Suprapubic skin (tissue), 4 donors: ENCODE results near the gene MCL1. TPM values are rescaled to one million over a fixed set of nuclear protein-coding genes. Genes with fewer than 3 reads are reported as not detected.

ENCODE experiments used
- DNase-seq, 2 donors: peaks; one replicate each; pipeline ENCODE4 v3.0.0-alpha.2; 2019; ENCODE audit warnings: low spot score in 2 of 2
- H3K27ac ChIP-seq: fragments of 200-600 bp; sonication (generic); one replicate; pipeline ENCODE4 v1.5.1; 2019
- H3K27me3 ChIP-seq: fragments of 200-600 bp; sonication (generic); one replicate; pipeline ENCODE4 v1.5.1; 2019
- H3K36me3 ChIP-seq: fragments of 200-600 bp; sonication (generic); one replicate; pipeline ENCODE4 v1.5.1; 2019
- H3K4me1 ChIP-seq: fragments of 200-600 bp; sonication (generic); one replicate; pipeline ENCODE4 v1.5.1; 2019
- H3K4me3 ChIP-seq: fragments of 200-600 bp; sonication (generic); one replicate; pipeline ENCODE4 v1.5.1; 2019; ENCODE audit warnings: mild to moderate bottlenecking
- H3K9me3 ChIP-seq: fragments of 200-600 bp; sonication (generic); one replicate; pipeline ENCODE4 v1.5.1; 2019
- EP300 ChIP-seq: sonication (generic); formaldehyde crosslinking; IDR thresholded peaks from one replicate; pipeline ENCODE4 v1.6.1; 2017; ENCODE audit warnings: antibody characterized with exemption
- POLR2A ChIP-seq, 2 donors: fragments of 450-650 bp; IDR thresholded peaks; one replicate each; pipeline ENCODE4 v1.6.1; 2017; ENCODE audit warnings: antibody characterized with exemption in 2 of 2, mild to moderate bottlenecking in 2 of 2, moderate library complexity in 2 of 2
- POLR2AphosphoS5 ChIP-seq, 3 donors: sonication (generic); formaldehyde crosslinking; IDR thresholded peaks; one replicate each; pipeline ENCODE4 v1.6.1; 2017; ENCODE audit warnings: antibody characterized with exemption in 3 of 3
- WGBS: methylation state at CpG from one replicate; pipeline ENCODE4 v1.1.5; 2018; 5-methylcytosine and 5-hydroxymethylcytosine counted together
- total RNA-seq, 4 donors: library from RNA; depleted of rRNA; stranded (reverse); fragments of >200 nt; gene quantifications; one replicate each; pipeline ENCODE4 v1.1.0, GENCODE V29; 2016
- TF ChIP-seq, protein P1 (sequence below), 2 donors: fragments of 200-600 bp in 1 of 2; fragments of 450-650 bp in 1 of 2; sonication (generic) in 1 of 2; IDR thresholded peaks; one replicate each; pipeline ENCODE4 v1.5.1; 2016 to 2019; ENCODE audit warnings: antibody characterized with exemption in 2 of 2, mild to moderate bottlenecking in 1 of 2, moderate library complexity in 1 of 2

Gene MCL1
- total RNA-seq, 4 donors from 2014 or later, result 211 to 307 (median 270) TPM

- peaks cover 32% of the 10 kb centered on the region for H3K36me3 ChIP-seq
- no peak for TF ChIP-seq POLR2A (IDR thresholded peaks at IDR 0.05)
- 74% methylated on average over 11 of the region's 12 CpGs for WGBS
- no peak for DNase-seq
- no peaks in the 10 kb centered on the region for H3K9me3 ChIP-seq
- H3K27me3 ChIP-seq, result no peaks in the 10 kb centered on the region
- H3K27ac ChIP-seq, result peak overlapping the region; percentile 67
- H3K4me1 ChIP-seq, result peaks cover 60% of the 10 kb centered on the region
- H3K4me3 ChIP-seq, result no peak overlapping the region
Observed at GRCh38 chr1:150552911-150553289, 26.5 kb downstream of the MCL1 start.

DNA sequence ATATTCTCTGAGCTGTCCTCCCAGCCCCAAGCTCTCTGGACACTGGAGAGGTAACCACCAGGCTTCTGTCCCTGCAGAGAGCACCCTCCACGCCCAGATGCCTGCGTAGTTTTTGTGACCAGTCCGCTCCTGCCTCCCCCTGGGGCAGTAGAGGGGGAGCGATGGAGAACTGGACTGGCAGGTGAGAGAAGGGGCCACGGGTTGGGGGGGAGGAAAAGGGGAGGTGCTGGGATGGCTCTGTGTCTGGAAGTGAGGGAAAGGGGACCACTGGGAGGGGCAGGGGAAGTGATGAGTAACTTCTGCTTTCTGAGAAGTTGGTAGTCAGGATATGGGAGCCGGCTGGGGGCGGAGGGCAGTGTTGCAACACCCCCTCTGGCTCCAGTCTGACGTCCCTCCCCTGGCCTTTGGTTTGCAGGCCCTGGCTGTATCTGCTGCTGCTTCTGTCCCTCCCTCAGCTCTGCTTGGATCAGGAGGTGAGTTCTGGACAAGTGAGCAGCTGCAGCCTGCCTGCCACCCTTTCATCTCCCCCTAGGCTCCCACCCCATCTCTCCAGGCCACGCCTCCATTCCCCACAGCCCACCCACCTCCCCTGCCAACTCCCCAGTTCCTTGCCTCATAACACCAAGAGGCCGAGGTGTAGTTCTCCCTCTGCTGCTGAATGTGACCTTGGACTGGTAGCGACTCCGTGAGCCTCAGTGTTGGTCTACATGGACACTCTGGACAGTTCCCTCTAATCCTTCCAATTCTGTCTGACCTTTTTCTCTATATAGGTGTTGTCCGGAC, 27.1 kb downstream of the MCL1 start:
- peaks cover 57% of the 10 kb centered on the region for H3K4me1 ChIP-seq
- H3K4me3 ChIP-seq, result no peak overlapping the region
- TF ChIP-seq POLR2A (IDR thresholded peaks at IDR 0.05), result peak in 1 of 2 donors; percentile 12
- no peak for TF ChIP-seq EP300
- TF ChIP-seq, protein P1, sequence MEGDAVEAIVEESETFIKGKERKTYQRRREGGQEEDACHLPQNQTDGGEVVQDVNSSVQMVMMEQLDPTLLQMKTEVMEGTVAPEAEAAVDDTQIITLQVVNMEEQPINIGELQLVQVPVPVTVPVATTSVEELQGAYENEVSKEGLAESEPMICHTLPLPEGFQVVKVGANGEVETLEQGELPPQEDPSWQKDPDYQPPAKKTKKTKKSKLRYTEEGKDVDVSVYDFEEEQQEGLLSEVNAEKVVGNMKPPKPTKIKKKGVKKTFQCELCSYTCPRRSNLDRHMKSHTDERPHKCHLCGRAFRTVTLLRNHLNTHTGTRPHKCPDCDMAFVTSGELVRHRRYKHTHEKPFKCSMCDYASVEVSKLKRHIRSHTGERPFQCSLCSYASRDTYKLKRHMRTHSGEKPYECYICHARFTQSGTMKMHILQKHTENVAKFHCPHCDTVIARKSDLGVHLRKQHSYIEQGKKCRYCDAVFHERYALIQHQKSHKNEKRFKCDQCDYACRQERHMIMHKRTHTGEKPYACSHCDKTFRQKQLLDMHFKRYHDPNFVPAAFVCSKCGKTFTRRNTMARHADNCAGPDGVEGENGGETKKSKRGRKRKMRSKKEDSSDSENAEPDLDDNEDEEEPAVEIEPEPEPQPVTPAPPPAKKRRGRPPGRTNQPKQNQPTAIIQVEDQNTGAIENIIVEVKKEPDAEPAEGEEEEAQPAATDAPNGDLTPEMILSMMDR (IDR thresholded peaks at IDR 0.05), result no peak
- TF ChIP-seq POLR2AphosphoS5 (IDR thresholded peaks at IDR 0.05), result peak in 2 of 3 donors; percentile 26 to 39
- 26% methylated on average over 12 of the region's 13 CpGs for WGBS
- H3K36me3 ChIP-seq, result peaks cover 30% of the 10 kb centered on the region
- no peaks in the 10 kb centered on the region for H3K9me3 ChIP-seq
- peak overlapping the region; percentile 88 for H3K27ac ChIP-seq
- H3K27me3 ChIP-seq, result no peaks in the 10 kb centered on the region
- peak; percentile 96 for DNase-seq

GRCh38 chr1:150551784-150552127, 27.7 kb downstream of the MCL1 start:
- H3K4me3 ChIP-seq, result no peak overlapping the region
- H3K4me1 ChIP-seq, result peaks cover 57% of the 10 kb centered on the region
- no peaks in the 10 kb centered on the region for H3K27me3 ChIP-seq
- no peaks in the 10 kb centered on the region for H3K9me3 ChIP-seq
- TF ChIP-seq POLR2A (IDR thresholded peaks at IDR 0.05), result no peak
- TF ChIP-seq EP300, result no peak
- TF ChIP-seq, protein P1 (IDR thresholded peaks at IDR 0.05), result no peak
- TF ChIP-seq POLR2AphosphoS5 (IDR thresholded peaks at IDR 0.05), result no peak
- peaks cover 24% of the 10 kb centered on the region for H3K36me3 ChIP-seq
- peak overlapping the region; percentile 88 for H3K27ac ChIP-seq
- no peak for DNase-seq
- WGBS, result 50% methylated on average over 1 of the region's 1 CpG

DNA sequence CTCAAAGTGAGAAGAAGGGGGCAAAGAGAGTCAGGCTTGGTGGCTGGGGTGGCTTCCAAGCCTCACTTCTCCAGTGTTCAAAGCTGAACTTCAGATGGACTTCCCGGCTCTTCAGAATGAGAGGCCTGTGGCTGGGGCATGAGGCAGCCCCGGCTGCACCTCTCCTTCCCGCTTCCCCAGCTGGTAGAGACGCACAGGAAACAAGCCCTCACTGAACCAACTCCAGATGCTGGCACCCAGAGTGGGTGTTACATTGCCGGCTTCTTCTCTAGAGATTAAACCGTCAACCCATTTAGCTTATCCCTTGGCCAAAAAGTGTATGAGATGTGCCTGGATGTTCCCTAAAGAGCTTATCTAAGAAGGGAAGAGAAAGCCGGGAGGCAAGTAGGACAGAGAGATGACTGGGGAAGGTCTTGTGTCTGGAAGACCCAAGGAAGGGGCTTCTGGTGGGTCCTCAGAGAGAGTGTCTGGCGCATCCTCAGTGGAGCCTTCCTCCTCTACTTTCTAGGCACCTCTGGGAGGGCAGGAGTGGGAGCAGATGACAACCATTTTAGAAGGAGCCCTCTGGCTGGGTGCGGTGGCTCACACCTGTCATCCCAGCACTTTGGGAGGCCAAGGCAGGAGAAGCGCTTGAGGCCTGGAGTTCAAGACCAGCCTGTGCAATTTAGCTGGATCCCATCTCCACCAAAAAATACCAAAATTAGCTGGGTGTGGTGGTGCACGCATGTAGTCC, 28.2 kb downstream of the MCL1 start:
- Histone ChIP-seq H3K4me1 (peaks cover 57% of the 10 kb centered on the region), H3K27me3 (no peaks in the 10 kb centered on the region), H3K9me3 (no peaks in the 10 kb centered on the region), H3K4me3 (peak overlapping the region; percentile 69), H3K27ac (peak overlapping the region; percentile 88), H3K36me3 (peaks cover 19% of the 10 kb centered on the region)
- WGBS, result 51% methylated on average over 11 of the region's 11 CpGs
- DNase-seq, result no peak
- TF ChIP-seq, protein P1 (IDR thresholded peaks at IDR 0.05), result no peak
- TF ChIP-seq EP300, result no peak

- H3K27ac ChIP-seq, result peak overlapping the region; percentile 88
- WGBS, result 43% methylated on average over 22 of the region's 22 CpGs
- H3K4me1 ChIP-seq, result peaks cover 57% of the 10 kb centered on the region
- no peaks in the 10 kb centered on the region for H3K9me3 ChIP-seq
- peaks cover 11% of the 10 kb centered on the region for H3K36me3 ChIP-seq
- H3K27me3 ChIP-seq, result no peaks in the 10 kb centered on the region
- DNase-seq, result no peak
- no peak for TF ChIP-seq EP300
- H3K4me3 ChIP-seq, result peak overlapping the region; percentile 69
Observed at GRCh38 chr1:150550222-150551050, 29.0 kb downstream of the MCL1 start.
